A673 (cell line): ENCODE measurements around the gene RAB3A. TPM values are rescaled to one million over a fixed set of nuclear protein-coding genes. Genes with fewer than 3 reads are reported as not detected.
A peak's percentile ranks its signal among the peaks of the same experiment; 100 is the strongest.

Source experiments
- BruUV-seq: library from RNA; stranded (reverse); fragments of 400-500 nt; replicated peaks from 2 replicates; lab custom pipeline; 2021; lab: Mats Ljungman, UMichigan
- CTCF ChIA-PET: fragments of 300-600 bp; sonication (Branson Sonifier 250); formaldehyde crosslinking; loops from one replicate; lab custom pipeline; 2022; ENCODE audit warnings: antibody characterized with exemption; lab: Charles Lee
- POLR2A ChIA-PET: fragments of 300-600 bp; sonication (Branson Sonifier 250); formaldehyde crosslinking; loops from one replicate; lab custom pipeline; 2022; ENCODE audit warnings: antibody characterized with exemption; ENCODE audit not compliant: low non-redundant PET; lab: Charles Lee
- DNase-seq: peaks from one replicate; pipeline ENCODE4 v3.0.0-alpha.2; 2015; ENCODE audit warnings: low spot score
- H3K27ac ChIP-seq: fragments of 200-600 bp; sonication (generic); 2 replicates; pipeline ENCODE4 v1.5.1; 2016; ENCODE audit warnings: mixed run types, low read depth, mild to moderate bottlenecking, mixed read lengths, antibody characterized with exemption, low read length; ENCODE audit not compliant: poor library complexity, severe bottlenecking
- H3K27me3 ChIP-seq: fragments of 200-600 bp; sonication (generic); replicated peaks from 2 replicates; pipeline ENCODE4 v1.6.1; 2017; ENCODE audit warnings: mixed run types, low read depth, mild to moderate bottlenecking, mixed read lengths, antibody characterized with exemption, low read length; ENCODE audit not compliant: insufficient read depth, poor library complexity
- H3K36me3 ChIP-seq: fragments of 200-600 bp; sonication (generic); 2 replicates; pipeline ENCODE4 v1.6.1; 2016; ENCODE audit warnings: mixed run types, mild to moderate bottlenecking, mixed read lengths, antibody characterized with exemption, low read length; ENCODE audit not compliant: insufficient read depth, poor library complexity, severe bottlenecking
- H3K4me1 ChIP-seq: fragments of 200-600 bp; sonication (generic); 2 replicates; pipeline ENCODE4 v1.6.1; 2017; ENCODE audit warnings: mixed run types, mild to moderate bottlenecking, mixed read lengths, antibody characterized with exemption, low read length; ENCODE audit not compliant: insufficient read depth, poor library complexity, severe bottlenecking
- H3K4me3 ChIP-seq: fragments of 200-600 bp; sonication (generic); 2 replicates; pipeline ENCODE4 v1.5.1; 2016; ENCODE audit warnings: low read depth, mixed run types, mild to moderate bottlenecking, mixed read lengths, low read length; ENCODE audit not compliant: poor library complexity, severe bottlenecking
- H3K9me3 ChIP-seq: fragments of 200-600 bp; sonication (generic); 2 replicates; pipeline ENCODE4 v1.6.1; 2016; ENCODE audit warnings: mixed run types, low read depth, mild to moderate bottlenecking, mixed read lengths, antibody characterized with exemption, low read length; ENCODE audit not compliant: poor library complexity, severe bottlenecking
- EZH2 ChIP-seq: fragments of 200-600 bp; sonication (generic); IDR thresholded peaks from 2 replicates; pipeline ENCODE4 v1.6.1; 2017; ENCODE audit warnings: borderline replicate concordance, low read depth, mild to moderate bottlenecking, mixed read lengths, antibody characterized with exemption, low read length; ENCODE audit not compliant: poor library complexity, severe bottlenecking
- intact Hi-C: fragments of 100-400 bp; cut with micrococcal nuclease; formaldehyde crosslinking; loops from one replicate; pipeline ENCODE4 v1.10.0; 2022; ENCODE audit not compliant: unreplicated experiment
- total RNA-seq: library from RNA; stranded (reverse); gene quantifications from 2 replicates; pipeline ENCODE4 v1.2.3, GENCODE V29; 2021
- TF ChIP-seq, protein P1 (sequence below): fragments of 300-800, 200-600 bp; sonication (generic); conservative IDR thresholded peaks from 2 replicates; pipeline ENCODE4 v1.5.1; 2017; ENCODE audit warnings: low read depth, mild to moderate bottlenecking, antibody characterized with exemption, low read length, moderate library complexity, mixed read lengths

RAB3A gene
- total RNA-seq, 1 experiment from 2014 or later: 2.9 TPM

DNA sequence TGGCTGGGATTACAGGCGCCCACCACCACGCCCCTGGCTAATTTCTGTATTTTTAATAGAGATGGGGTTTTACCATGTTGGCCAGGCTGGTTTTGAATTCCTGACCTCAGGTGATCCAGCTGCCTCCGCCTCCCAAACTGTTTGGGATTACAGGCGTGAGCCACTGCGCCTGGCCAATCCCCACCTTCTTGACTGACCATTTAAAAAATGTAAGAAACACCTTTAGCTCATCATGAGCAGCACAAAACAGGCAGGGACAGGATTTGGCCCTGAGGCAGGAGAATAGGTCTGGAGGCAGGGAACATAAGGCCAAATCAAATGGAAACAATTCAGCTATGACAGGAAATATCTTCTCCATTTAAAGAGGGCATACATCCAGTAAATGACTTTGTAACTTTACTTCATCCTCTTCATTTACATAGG lies 12.2 kb downstream of the RAB3A start:
- no peaks in the 10 kb centered on the region for H3K9me3 ChIP-seq
- ChIA-PET POLR2A (no interaction called here), CTCF (interaction anchor here (0.6 to 1.6 kb wide), 4 partner anchors 11 to 78 kb away, joined by 5 to 7 read pairs (median 6); no protein-coding TSS in a partner anchor)
- H3K27ac ChIP-seq: peak overlapping the region; percentile 82
- no peaks in the 10 kb centered on the region for H3K27me3 ChIP-seq
- intact Hi-C loops: loop anchor here (2.0 kb wide), 1 partner anchor 39 kb away; the partner anchor contains the start of gene PIK3R2
- TF ChIP-seq, protein P1, sequence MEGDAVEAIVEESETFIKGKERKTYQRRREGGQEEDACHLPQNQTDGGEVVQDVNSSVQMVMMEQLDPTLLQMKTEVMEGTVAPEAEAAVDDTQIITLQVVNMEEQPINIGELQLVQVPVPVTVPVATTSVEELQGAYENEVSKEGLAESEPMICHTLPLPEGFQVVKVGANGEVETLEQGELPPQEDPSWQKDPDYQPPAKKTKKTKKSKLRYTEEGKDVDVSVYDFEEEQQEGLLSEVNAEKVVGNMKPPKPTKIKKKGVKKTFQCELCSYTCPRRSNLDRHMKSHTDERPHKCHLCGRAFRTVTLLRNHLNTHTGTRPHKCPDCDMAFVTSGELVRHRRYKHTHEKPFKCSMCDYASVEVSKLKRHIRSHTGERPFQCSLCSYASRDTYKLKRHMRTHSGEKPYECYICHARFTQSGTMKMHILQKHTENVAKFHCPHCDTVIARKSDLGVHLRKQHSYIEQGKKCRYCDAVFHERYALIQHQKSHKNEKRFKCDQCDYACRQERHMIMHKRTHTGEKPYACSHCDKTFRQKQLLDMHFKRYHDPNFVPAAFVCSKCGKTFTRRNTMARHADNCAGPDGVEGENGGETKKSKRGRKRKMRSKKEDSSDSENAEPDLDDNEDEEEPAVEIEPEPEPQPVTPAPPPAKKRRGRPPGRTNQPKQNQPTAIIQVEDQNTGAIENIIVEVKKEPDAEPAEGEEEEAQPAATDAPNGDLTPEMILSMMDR: no peak
- TF ChIP-seq EZH2: no peak
- peak overlapping the region; percentile 65 for H3K4me3 ChIP-seq
- peaks cover 15% of the 10 kb centered on the region for H3K4me1 ChIP-seq
- DNase-seq: no peak
- no peaks in the 10 kb centered on the region for H3K36me3 ChIP-seq
- BruUV-seq: no TSS peak

DNA sequence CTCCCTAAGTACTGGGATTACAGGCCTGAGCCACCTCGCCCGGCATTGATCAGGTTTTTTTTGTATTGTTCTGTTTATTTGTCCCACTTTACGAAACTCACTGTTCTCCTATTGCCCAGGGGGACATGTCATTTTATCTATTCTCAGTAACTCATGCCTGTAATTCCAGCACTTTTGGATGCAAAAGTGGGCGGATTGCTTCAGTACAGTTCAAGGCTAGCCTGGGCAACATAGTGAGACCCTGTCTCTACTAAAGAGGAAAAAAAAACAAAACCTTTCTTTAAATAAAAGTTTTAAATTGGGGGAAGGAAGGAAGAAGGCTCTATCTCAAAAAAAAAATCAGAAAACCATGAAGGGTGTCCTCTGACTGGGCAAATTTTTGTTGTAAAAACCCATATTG lies 13.6 kb downstream of the RAB3A start:
- H3K9me3 ChIP-seq: no peaks in the 10 kb centered on the region
- no peak overlapping the region for H3K4me3 ChIP-seq
- H3K27me3 ChIP-seq: no peaks in the 10 kb centered on the region
- TF ChIP-seq, protein P1: no peak
- TF ChIP-seq EZH2: no peak
- CTCF ChIA-PET: interaction anchor here (1.0 kb wide), 1 partner anchor 42 kb away, joined by 4 read pairs; no protein-coding TSS in a partner anchor
- H3K36me3 ChIP-seq: no peaks in the 10 kb centered on the region
- no TSS peak for BruUV-seq
- intact Hi-C loops: no loop called here
- peaks cover 15% of the 10 kb centered on the region for H3K4me1 ChIP-seq
- POLR2A ChIA-PET: no interaction called here
- no peak for DNase-seq
- H3K27ac ChIP-seq: no peak overlapping the region

DNA sequence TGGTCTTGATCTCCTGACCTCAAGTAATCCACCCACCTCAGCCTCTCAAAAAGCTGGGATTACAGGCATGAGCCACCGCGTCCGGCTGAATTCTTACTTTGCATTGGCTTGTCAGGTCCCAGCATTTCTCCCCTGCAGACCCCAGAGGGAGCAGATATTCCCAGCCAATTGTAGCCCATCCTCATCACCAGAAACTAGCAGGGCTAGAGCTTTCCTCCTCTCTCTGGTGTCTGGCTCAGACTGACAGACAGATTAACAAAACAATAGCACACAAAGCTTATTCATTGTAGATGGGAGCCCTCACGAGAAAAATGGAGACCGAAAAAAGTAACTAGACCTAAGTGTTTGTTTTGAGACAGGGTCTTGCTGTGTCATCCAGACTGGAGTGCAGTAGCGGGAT lies 18.3 kb downstream of the RAB3A start:
- H3K4me1 ChIP-seq: no peaks in the 10 kb centered on the region
- H3K27ac ChIP-seq: no peak overlapping the region
- intact Hi-C loops: no loop called here
- ChIA-PET CTCF (no interaction called here), POLR2A (no interaction called here)
- no peaks in the 10 kb centered on the region for H3K36me3 ChIP-seq
- H3K9me3 ChIP-seq: no peaks in the 10 kb centered on the region
- DNase-seq: no peak
- H3K4me3 ChIP-seq: no peak overlapping the region
- no peak for TF ChIP-seq EZH2
- TF ChIP-seq, protein P1: no peak
- no TSS peak for BruUV-seq
- no peaks in the 10 kb centered on the region for H3K27me3 ChIP-seq
